ENCODE data around the gene NKAP. TPM values are rescaled to one million over a fixed set of nuclear protein-coding genes. Genes with fewer than 3 reads are reported as not detected.
A peak's percentile ranks its signal among the peaks of the same experiment; 100 is the strongest.
"Not testable (repeated sequence)": the region's sequence is repeated elsewhere in the genome, so short reads cannot be mapped to it uniquely, and the experiment has no call there.

NKAP gene
- total and polyA plus RNA-seq, 2 of the 13 experiments (the other 11 are each of a cell fraction or from before 2014, with no cell fraction given), result 3.6 to 6.1 TPM

DNA sequence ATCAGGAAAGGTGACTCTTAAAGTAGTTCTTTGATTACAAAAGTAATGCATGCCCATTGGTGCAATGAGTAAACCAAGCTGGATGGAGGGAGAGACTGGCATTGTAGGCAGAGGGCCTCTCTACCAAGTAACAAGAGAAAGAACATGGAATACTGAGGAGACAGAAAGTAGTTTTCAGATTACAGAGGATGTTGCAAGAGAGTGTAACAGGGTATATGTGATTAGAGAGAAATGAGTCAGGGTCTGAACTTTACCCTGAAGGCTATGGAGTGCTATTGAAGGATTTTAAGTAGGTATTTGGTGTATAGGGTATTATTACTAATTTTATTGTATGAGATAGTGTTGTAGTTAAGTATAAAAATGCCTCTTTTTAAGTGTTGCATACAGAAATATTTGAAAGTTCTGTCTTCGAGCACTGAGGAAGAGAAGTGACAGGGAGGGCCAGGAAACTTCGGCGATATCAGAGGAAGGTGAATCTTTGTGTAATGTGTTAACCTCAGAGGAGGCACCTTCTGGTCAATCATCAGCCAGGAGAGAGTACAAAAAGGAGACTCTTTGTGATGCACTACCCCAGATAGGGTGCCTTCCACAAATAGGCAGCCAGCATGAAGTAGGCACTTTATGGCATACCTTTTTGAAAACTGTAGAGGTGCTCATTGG lies 8.2 kb downstream of the NKAP start (continued):
- no peak for TF ChIP-seq IRX3 (CRISPR knock-in tag; IDR thresholded peaks at IDR 0.05; ENCODE audit: borderline replicate concordance, low read depth)
- no peak for TF ChIP-seq HOXA9 (CRISPR knock-in tag; IDR thresholded peaks at IDR 0.05; ENCODE audit: borderline replicate concordance)
- TF ChIP-seq TBX3 (IDR thresholded peaks at IDR 0.05; ENCODE audit: borderline replicate concordance), result no peak
- no peak for TF ChIP-seq AGO1 (IDR thresholded peaks at IDR 0.05; ENCODE audit: low read depth, low read length, poor library complexity, severe bottlenecking)
- TF ChIP-seq HNRNPH1 (optimal IDR thresholded peaks at IDR 0.05; ENCODE audit: low read depth, low read length), result no peak
- no peak for TF ChIP-seq ZNF598 (CRISPR knock-in tag; IDR thresholded peaks at IDR 0.05; ENCODE audit: borderline replicate concordance)
- TF ChIP-seq ZNF460 (CRISPR knock-in tag; IDR thresholded peaks at IDR 0.05; ENCODE audit: borderline replicate concordance), result no peak
- TF ChIP-seq POLR2A (IDR thresholded peaks at IDR 0.05; ENCODE audit: insufficient read depth in 1 of 2, low read depth in 2 of 2, low read length in 2 of 2), result peak; percentile 41 to 64; a peak in 3 of 4 replicates
- no peak for TF ChIP-seq ZNF235 (CRISPR knock-in tag; IDR thresholded peaks at IDR 0.05; ENCODE audit: borderline replicate concordance)
- no peak for TF ChIP-seq EHMT2 (IDR thresholded peaks at IDR 0.05; ENCODE audit: borderline replicate concordance, low read depth, low read length)
- TF ChIP-seq, protein P1, sequence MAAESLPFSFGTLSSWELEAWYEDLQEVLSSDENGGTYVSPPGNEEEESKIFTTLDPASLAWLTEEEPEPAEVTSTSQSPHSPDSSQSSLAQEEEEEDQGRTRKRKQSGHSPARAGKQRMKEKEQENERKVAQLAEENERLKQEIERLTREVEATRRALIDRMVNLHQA (CRISPR knock-in tag; IDR thresholded peaks at IDR 0.05), result peak; percentile 59; the same call in 1 of the 2 replicates
- TF ChIP-seq CEBPB (IDR thresholded peaks at IDR 0.05; ENCODE audit: borderline replicate concordance, low read depth, low read length), result peak; percentile 82
- TF ChIP-seq ZNF709 (CRISPR knock-in tag; IDR thresholded peaks at IDR 0.05), result no peak
- TF ChIP-seq, protein P2, sequence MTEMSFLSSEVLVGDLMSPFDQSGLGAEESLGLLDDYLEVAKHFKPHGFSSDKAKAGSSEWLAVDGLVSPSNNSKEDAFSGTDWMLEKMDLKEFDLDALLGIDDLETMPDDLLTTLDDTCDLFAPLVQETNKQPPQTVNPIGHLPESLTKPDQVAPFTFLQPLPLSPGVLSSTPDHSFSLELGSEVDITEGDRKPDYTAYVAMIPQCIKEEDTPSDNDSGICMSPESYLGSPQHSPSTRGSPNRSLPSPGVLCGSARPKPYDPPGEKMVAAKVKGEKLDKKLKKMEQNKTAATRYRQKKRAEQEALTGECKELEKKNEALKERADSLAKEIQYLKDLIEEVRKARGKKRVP (CRISPR knock-in tag; IDR thresholded peaks at IDR 0.05), result peak in 1 of 2 experiments; percentile 86; a peak in 2 of 4 replicates
- TF ChIP-seq, protein P3, sequence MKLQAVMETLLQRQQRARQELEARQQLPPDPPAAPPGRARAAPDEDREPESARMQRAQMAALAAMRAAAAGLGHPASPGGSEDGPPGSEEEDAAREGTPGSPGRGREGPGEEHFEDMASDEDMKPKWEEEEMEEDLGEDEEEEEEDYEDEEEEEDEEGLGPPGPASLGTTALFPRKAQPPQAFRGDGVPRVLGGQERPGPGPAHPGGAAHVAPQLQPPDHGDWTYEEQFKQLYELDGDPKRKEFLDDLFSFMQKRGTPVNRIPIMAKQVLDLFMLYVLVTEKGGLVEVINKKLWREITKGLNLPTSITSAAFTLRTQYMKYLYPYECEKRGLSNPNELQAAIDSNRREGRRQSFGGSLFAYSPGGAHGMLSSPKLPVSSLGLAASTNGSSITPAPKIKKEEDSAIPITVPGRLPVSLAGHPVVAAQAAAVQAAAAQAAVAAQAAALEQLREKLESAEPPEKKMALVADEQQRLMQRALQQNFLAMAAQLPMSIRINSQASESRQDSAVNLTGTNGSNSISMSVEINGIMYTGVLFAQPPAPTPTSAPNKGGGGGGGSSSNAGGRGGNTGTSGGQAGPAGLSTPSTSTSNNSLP (IDR thresholded peaks at IDR 0.05; ENCODE audit: low read depth, low read length), result 0 out of 2 replicates have a peak, but pooled peaks have one; percentile 40
- peak; percentile 56; the same call in 1 of the 2 replicates for TF ChIP-seq GATAD2A (CRISPR knock-in tag; IDR thresholded peaks at IDR 0.05)
- no peak for TF ChIP-seq ZBTB7A (CRISPR knock-in tag; IDR thresholded peaks at IDR 0.05)
- peak; percentile 53 for TF ChIP-seq POLR2AphosphoS5 (IDR thresholded peaks at IDR 0.05; ENCODE audit: low read depth, low read length)

DNA sequence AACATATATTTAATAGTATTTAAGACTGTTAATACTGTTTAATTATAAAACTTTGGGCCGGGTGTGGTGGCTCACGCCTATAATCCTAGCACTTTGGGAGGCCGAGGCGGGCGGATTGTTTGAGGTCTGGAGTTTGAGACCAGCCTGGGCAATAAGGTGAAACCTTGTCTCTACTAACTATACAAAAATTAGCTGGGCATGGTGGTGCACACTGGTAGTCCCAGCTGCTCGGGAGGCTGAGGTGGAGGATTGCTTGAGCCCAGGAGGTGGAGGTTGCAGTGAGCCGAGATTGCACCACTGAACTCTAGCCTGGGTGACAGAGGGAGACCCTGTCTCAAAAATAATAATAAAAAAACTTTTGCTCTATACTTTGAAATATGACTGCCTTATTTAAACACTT lies 21.2 kb downstream of the NKAP start:
- DNase-seq (ENCODE audit: low spot score); CTCF ChIA-PET (ENCODE audit: low intra/inter-chr PET ratio, low total read pairs); H3K4me2 ChIP-seq (ENCODE audit: low read depth, low read length); POLR2A ChIA-PET; H3K27ac ChIP-seq (ENCODE audit: extremely low read length, insufficient read depth, low read length); H3K27me3 ChIP-seq (ENCODE audit: control insufficient read depth in 1 of 2, insufficient read depth in 2 of 2, low read length in 2 of 2); H3K4me3 ChIP-seq (replicated peaks in 1 of 3; ENCODE audit: insufficient read depth in 1 of 3, low read depth in 2 of 3, low read length in 3 of 3); H3K4me1 ChIP-seq (ENCODE audit: insufficient read depth, low read length); intact Hi-C loops (cut with micrococcal nuclease; ENCODE audit: unreplicated experiment); H4K20me1 ChIP-seq (ENCODE audit: insufficient read depth, low read length); H2AFZ ChIP-seq (ENCODE audit: low read length); H3K9me3 ChIP-seq (ENCODE audit: low read length); H3K36me3 ChIP-seq (replicated peaks in 1 of 2; ENCODE audit: control insufficient read depth in 1 of 2, insufficient read depth in 2 of 2, low read length in 2 of 2); BruUV-seq (replicated peaks); FAIRE-seq; H3K79me2 ChIP-seq (ENCODE audit: insufficient read depth, low read length); ATAC-seq; in situ Hi-C loops (cut with HindIII; ENCODE audit: extremely low pct_ligation_motif_present, low pct_unique_long_range_greater_than_20kb); H3K9ac ChIP-seq (ENCODE audit: insufficient read depth, low read depth, low read length): not testable (repeated sequence)
- 98% methylated on average over 7 of the region's 7 CpGs for WGBS (ENCODE audit: low lambda C conversion rate)

All from HepG2 (cell line).